GM12892 (cell line): ENCODE measurements around the gene TIMM17B.

Experiments used
- POLR2A ChIP-seq: IDR thresholded peaks from 2 replicates; pipeline ENCODE4 v1.6.1; 2011; ENCODE audit warnings: low read depth, low read length, control low read depth
- POLR2AphosphoS5 ChIP-seq: IDR thresholded peaks from 2 replicates; pipeline ENCODE4 v1.6.1; 2011; ENCODE audit warnings: low read depth, low read length, control low read depth
- TAF1 ChIP-seq: IDR thresholded peaks from 2 replicates; pipeline ENCODE4 v1.6.1; 2011; ENCODE audit warnings: low read depth, mild to moderate bottlenecking, control low read depth, low read length, borderline replicate concordance

DNA sequence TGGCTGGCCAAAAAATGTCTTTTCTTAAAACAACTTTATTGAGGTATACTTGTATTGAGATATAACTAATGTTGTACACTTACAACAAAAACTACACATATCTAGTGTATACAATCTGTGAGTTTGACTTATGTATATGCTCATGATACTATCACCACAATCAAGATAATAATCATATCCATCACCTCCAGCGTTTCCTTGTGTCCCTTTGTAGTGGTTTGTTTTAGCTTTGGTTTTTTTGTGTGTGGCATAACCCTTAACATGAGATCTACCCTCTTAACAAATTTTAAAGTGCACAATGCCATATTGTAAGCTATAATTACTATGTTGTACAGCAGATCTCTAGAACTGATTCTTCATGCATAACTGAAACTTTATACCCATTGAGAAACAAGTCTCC lies 48.7 kb downstream of the TIMM17B start:
- TF ChIP-seq POLR2A (no peak), TAF1 (no peak), POLR2AphosphoS5 (no peak)
